K562 (cell line): ENCODE measurements around the gene NVL. TPM values are rescaled to one million over a fixed set of nuclear protein-coding genes. Genes with fewer than 3 reads are reported as not detected.
A peak's percentile ranks its signal among the peaks of the same experiment; 100 is the strongest.

Experiments
- ARID3B ChIP-seq: fragments of 250-450 bp; sonication (Bioruptor Pico); IDR thresholded peaks from 2 replicates; pipeline ENCODE4 v1.4.0; 2020; ENCODE audit warnings: borderline replicate concordance
- BRD4 ChIP-seq: fragments of 200-600 bp; sonication (generic); IDR thresholded peaks from 2 replicates; pipeline ENCODE4 v1.6.1; 2017; ENCODE audit warnings: inconsistent platforms
- CEBPG ChIP-seq, 3 experiments: fragments of 200-800 bp in 1 of 3; sonication (Bioruptor generic) in 1 of 3; sonication (generic) in 1 of 3; formaldehyde crosslinking in 1 of 3; IDR thresholded peaks in 2 of 3; conservative IDR thresholded peaks in 1 of 3; 2 replicates each; pipeline versions ENCODE4 v1.6.1 to v1.8.0; 2016 to 2022; ENCODE audit warnings: missing compliant biosample characterization in 2 of 3, missing genetic modification characterization in 2 of 3, mild to moderate bottlenecking in 1 of 3, missing genetic modification reagents in 1 of 3
- CREB1 ChIP-seq, 2 experiments: sonication (generic) in 1 of 2; formaldehyde crosslinking in 1 of 2; IDR thresholded peaks; 2 replicates each; pipeline versions ENCODE4 v1.6.1 to v1.8.0; 2012 to 2022; ENCODE audit warnings: inconsistent platforms in 1 of 2, mild to moderate bottlenecking in 1 of 2, missing genetic modification reagents in 1 of 2, moderate library complexity in 1 of 2
- CREBBP ChIP-seq: IDR thresholded peaks from one replicate; pipeline ENCODE4 v1.6.1; 2012; ENCODE audit warnings: low read depth, mild to moderate bottlenecking, control low read depth, inconsistent platforms, low read length
- DIDO1 ChIP-seq: fragments of 450-650 bp; IDR thresholded peaks from 2 replicates; pipeline ENCODE4 v1.6.1; 2016; ENCODE audit warnings: low read depth, missing biosample characterization, missing genetic modification characterization
- EHMT2 ChIP-seq: fragments of 450-650 bp; IDR thresholded peaks from 2 replicates; pipeline ENCODE4 v1.6.1; 2018; ENCODE audit warnings: antibody characterized with exemption
- ETV1 ChIP-seq: fragments of 450-650 bp; conservative IDR thresholded peaks from 2 replicates; pipeline ENCODE4 v1.6.1; 2016; ENCODE audit warnings: missing genetic modification characterization, control low read depth, low read depth, missing compliant biosample characterization
- HMGN3 ChIP-seq: IDR thresholded peaks from 2 replicates; pipeline ENCODE4 v1.6.1; 2011; ENCODE audit warnings: borderline replicate concordance, low read depth, mild to moderate bottlenecking, mixed read lengths, low read length; ENCODE audit not compliant: insufficient read length; ENCODE audit errors: extremely low read depth
- MCM5 ChIP-seq: fragments of 450-650 bp; IDR thresholded peaks from 2 replicates; pipeline ENCODE4 v1.6.1; 2016; ENCODE audit warnings: low read depth
- MEF2D ChIP-seq: conservative IDR thresholded peaks from 2 replicates; pipeline ENCODE4 v1.6.1; 2016; ENCODE audit warnings: low read depth, missing genetic modification characterization, missing compliant biosample characterization
- MEIS2 ChIP-seq: fragments of 450-650 bp; IDR thresholded peaks from 2 replicates; pipeline ENCODE4 v1.6.1; 2014; ENCODE audit warnings: mild to moderate bottlenecking; ENCODE audit not compliant: partially characterized antibody
- NCOR1 ChIP-seq: fragments of 450-650 bp; IDR thresholded peaks from 2 replicates; pipeline ENCODE4 v1.6.1; 2016; ENCODE audit warnings: mild to moderate bottlenecking, moderate library complexity
- RBM25 ChIP-seq: fragments of 200-400 bp; formaldehyde crosslinking; IDR thresholded peaks from 2 replicates; pipeline ENCODE4 v1.6.1; 2018; ENCODE audit warnings: low read length, low read depth, moderate library complexity; ENCODE audit not compliant: severe bottlenecking
- SMARCC2 ChIP-seq: fragments of 450-650 bp; IDR thresholded peaks from 2 replicates; pipeline ENCODE4 v1.6.1; 2017; ENCODE audit warnings: antibody characterized with exemption, moderate library complexity, mild to moderate bottlenecking, low read depth
- SMC3 ChIP-seq: conservative IDR thresholded peaks from 2 replicates; pipeline ENCODE4 v1.6.1; 2011; ENCODE audit warnings: low read depth, low read length, improper control_type of control experiment; ENCODE audit not compliant: insufficient read depth
- ZBTB12 ChIP-seq: fragments of 250-450 bp; sonication (Bioruptor Pico); IDR thresholded peaks from 2 replicates; pipeline ENCODE4 v1.4.0; 2020
- ZNF140 ChIP-seq: fragments of 250-450 bp; sonication (Bioruptor Pico); IDR thresholded peaks from 2 replicates; pipeline ENCODE4 v1.8.0; 2021; ENCODE audit warnings: moderate library complexity, mild to moderate bottlenecking, inconsistent platforms
- ZNF175 ChIP-seq: fragments of 200-800 bp; sonication (Bioruptor generic); IDR thresholded peaks from 2 replicates; pipeline ENCODE4 v1.6.1; 2016; ENCODE audit warnings: low read depth, mild to moderate bottlenecking, missing genetic modification characterization, missing compliant biosample characterization
- ZNF253 ChIP-seq: fragments of 250-450 bp; sonication (Bioruptor Pico); conservative IDR thresholded peaks from 2 replicates; pipeline ENCODE4 v1.6.1; 2021; ENCODE audit warnings: mild to moderate bottlenecking
- ZNF311 ChIP-seq: fragments of 250-450 bp; sonication (Bioruptor Pico); IDR thresholded peaks from 2 replicates; pipeline ENCODE4 v1.4.0; 2020; ENCODE audit warnings: mild to moderate bottlenecking, moderate library complexity
- ZNF586 ChIP-seq: fragments of 450-650 bp; formaldehyde crosslinking; conservative IDR thresholded peaks from 2 replicates; pipeline ENCODE4 v1.4.0; 2020; ENCODE audit warnings: mild to moderate bottlenecking, moderate library complexity
- ZNF696 ChIP-seq: fragments of 250-450 bp; sonication (Bioruptor Pico); conservative IDR thresholded peaks from 2 replicates; pipeline ENCODE4 v1.4.0; 2020; ENCODE audit warnings: mild to moderate bottlenecking, moderate library complexity
- polyA plus RNA-seq, 8 experiments: library from polyadenylated mRNA; depleted of rRNA in 4 of 8; stranded (reverse) in 5 of 8; unstranded in 3 of 8; fragments of >200 nt; fragmentation: Nextera tagmentation in 2 of 8; fragmentation: Illumina TruSeq in 1 of 8; extraction: Ambion mirVana in 2 of 8; extraction: Trizol in 1 of 8; gene quantifications; 2 replicates each; pipeline versions ENCODE4 v1.2.1 to v1.2.3, GENCODE V29; 2011 to 2014; ENCODE audit warnings: inconsistent platforms in 1 of 8, missing spikeins in 1 of 8
- total RNA-seq, 7 experiments: library from RNA; depleted of rRNA in 6 of 7; stranded (reverse); fragments of >200 nt in 6 of 7; fragmentation: Illumina TruSeq in 2 of 7; extraction: Trizol in 2 of 7; gene quantifications; 2 replicates each; pipeline versions ENCODE4 v1.2.1 to v1.2.3, GENCODE V29; 2011 to 2021; ENCODE audit warnings: low replicate concordance in 1 of 7

The NVL gene
- total and polyA plus RNA-seq, 9 of the 15 experiments (the other 6 are each of a cell fraction or from before 2014, with no cell fraction given): 32.5 to 86.6 (median 62.9) TPM

GRCh38 chr1:224333939-224334786 is 4.2 kb upstream of the NVL start (continued):
- TF ChIP-seq CREBBP (no peak), BRD4 (no peak), CREB1 (IDR thresholded peaks at IDR 0.05) (peak; percentile 21; the same call in 1 of the 2 replicates), CREB1 (CRISPR knock-in tag; IDR thresholded peaks at IDR 0.05) (no peak), ZNF175 (peak; percentile 59; the same call in 1 of the 2 replicates), ARID3B (CRISPR knock-in tag) (no peak), MCM5 (no peak), NCOR1 (peak; percentile 85), MEF2D (tag) (peak; percentile 100), ETV1 (tag) (peak; percentile 54; the same call in 1 of the 2 replicates), DIDO1 (no peak), MEIS2 (peak; percentile 99), ZNF253 (CRISPR knock-in tag) (no peak), ZNF586 (CRISPR knock-in tag) (no peak), ZBTB12 (CRISPR knock-in tag) (no peak), ZNF311 (CRISPR knock-in tag) (no peak), RBM25 (no peak), EHMT2 (no peak), ZNF140 (CRISPR knock-in tag) (no peak), SMC3 (no peak), ZNF696 (CRISPR knock-in tag) (no peak), CEBPG (CRISPR knock-in tag; IDR thresholded peaks at IDR 0.05) (no peak), CEBPG (tag; conservative IDR thresholded peaks at IDR 0.05 in 1 of 2, IDR thresholded peaks at IDR 0.05 in 1 of 2) (no peak), HMGN3 (no peak), SMARCC2 (peak; percentile 84; the same call in 1 of the 2 replicates)
